Body of pancreas (tissue), 4 donors: ENCODE measurements around the gene LAMA5.

Experiments used
- POLR2A ChIP-seq, 3 donors: fragments of 450-650 bp; IDR thresholded peaks; one replicate each; pipeline ENCODE4 v1.6.1; 2016; ENCODE audit warnings: antibody characterized with exemption in 3 of 3, mild to moderate bottlenecking in 2 of 3
- TF ChIP-seq, protein P1 (sequence below), 7 experiments: fragments of 450-650 bp in 4 of 7; fragments of 200-600 bp in 3 of 7; sonication (generic) in 3 of 7; IDR thresholded peaks; one replicate each; pipeline ENCODE4 v1.5.1; 2016 to 2019; ENCODE audit warnings: antibody characterized with exemption in 7 of 7

DNA sequence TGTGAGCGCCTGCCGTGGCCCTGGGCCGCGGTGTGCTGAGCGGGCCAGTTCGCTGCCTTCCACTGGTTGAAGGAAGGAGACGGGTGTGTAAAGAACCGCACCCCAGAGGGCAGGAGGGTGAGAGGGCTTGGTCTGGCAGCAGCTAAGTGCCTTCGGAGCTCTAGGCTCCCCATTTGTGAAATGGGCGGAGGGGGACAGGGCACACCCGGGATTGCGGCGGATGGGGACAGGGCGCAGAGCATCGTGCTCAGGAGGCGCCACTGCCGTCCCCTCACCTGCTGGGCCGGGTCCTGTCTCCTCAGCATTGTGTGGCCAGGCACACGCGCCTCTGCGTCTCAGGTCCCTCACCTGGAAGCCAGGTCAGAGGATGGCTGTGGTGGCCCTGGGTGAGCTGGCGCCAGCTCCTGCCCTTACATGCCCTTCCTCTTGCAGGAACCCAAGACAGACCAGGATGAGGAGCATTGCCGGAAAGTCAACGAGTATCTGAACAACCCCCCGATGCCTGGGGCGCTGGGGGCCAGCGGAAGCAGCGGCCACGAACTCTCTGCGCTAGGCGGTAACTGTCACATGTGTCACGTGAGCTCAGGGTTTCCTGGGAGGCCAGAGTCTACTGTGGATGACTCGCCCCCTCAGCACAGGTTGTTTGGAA lies 61.2 kb downstream of the LAMA5 start:
- no peak for TF ChIP-seq POLR2A (IDR thresholded peaks at IDR 0.05)
- TF ChIP-seq, protein P1, sequence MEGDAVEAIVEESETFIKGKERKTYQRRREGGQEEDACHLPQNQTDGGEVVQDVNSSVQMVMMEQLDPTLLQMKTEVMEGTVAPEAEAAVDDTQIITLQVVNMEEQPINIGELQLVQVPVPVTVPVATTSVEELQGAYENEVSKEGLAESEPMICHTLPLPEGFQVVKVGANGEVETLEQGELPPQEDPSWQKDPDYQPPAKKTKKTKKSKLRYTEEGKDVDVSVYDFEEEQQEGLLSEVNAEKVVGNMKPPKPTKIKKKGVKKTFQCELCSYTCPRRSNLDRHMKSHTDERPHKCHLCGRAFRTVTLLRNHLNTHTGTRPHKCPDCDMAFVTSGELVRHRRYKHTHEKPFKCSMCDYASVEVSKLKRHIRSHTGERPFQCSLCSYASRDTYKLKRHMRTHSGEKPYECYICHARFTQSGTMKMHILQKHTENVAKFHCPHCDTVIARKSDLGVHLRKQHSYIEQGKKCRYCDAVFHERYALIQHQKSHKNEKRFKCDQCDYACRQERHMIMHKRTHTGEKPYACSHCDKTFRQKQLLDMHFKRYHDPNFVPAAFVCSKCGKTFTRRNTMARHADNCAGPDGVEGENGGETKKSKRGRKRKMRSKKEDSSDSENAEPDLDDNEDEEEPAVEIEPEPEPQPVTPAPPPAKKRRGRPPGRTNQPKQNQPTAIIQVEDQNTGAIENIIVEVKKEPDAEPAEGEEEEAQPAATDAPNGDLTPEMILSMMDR (IDR thresholded peaks at IDR 0.05), result no peak
